OCI-LY1 (cell line): Measurements from ENCODE around the gene SLC22A3.

Experiments
- H2AFZ ChIP-seq: fragments of 200-600 bp; sonication (generic), shearing (Covaris generic); 2 replicates; pipeline ENCODE4 v1.6.0; 2014; ENCODE audit warnings: antibody characterized with exemption, mild to moderate bottlenecking, low read length
- H3F3A ChIP-seq: fragments of 200-600 bp; sonication (generic), shearing (Covaris generic); 2 replicates; pipeline ENCODE4 v1.6.0; 2014; ENCODE audit warnings: mild to moderate bottlenecking, antibody characterized with exemption, low read length, moderate library complexity; ENCODE audit not compliant: insufficient read depth
- H3K27ac ChIP-seq: fragments of 200-600 bp; sonication (generic); 2 replicates; pipeline ENCODE4 v1.5.1; 2014; ENCODE audit warnings: low read length, mixed run types, mild to moderate bottlenecking, low read depth; ENCODE audit not compliant: poor library complexity, severe bottlenecking
- H3K27me3 ChIP-seq: fragments of 200-600 bp; sonication (generic); 2 replicates; pipeline ENCODE4 v1.6.0; 2014; ENCODE audit warnings: antibody characterized with exemption, mild to moderate bottlenecking, low read length, moderate library complexity; ENCODE audit not compliant: insufficient read depth
- H3K36me3 ChIP-seq: fragments of 200-600 bp; sonication (generic); 2 replicates; pipeline ENCODE4 v1.6.1; 2014; ENCODE audit warnings: mild to moderate bottlenecking, antibody characterized with exemption, low read length, moderate library complexity, mixed read lengths; ENCODE audit not compliant: insufficient read depth
- H3K4me1 ChIP-seq: fragments of 200-600 bp; sonication (generic); 2 replicates; pipeline ENCODE4 v1.5.1; 2014; ENCODE audit warnings: mild to moderate bottlenecking, low read length, moderate library complexity; ENCODE audit not compliant: insufficient read depth, severe bottlenecking
- H3K4me2 ChIP-seq: fragments of 200-600 bp; sonication (generic), shearing (Covaris generic); 2 replicates; pipeline ENCODE4 v1.6.1; 2014; ENCODE audit warnings: low read length
- H3K4me3 ChIP-seq: fragments of 200-600 bp; sonication (generic); 2 replicates; pipeline ENCODE4 v1.5.1; 2014; ENCODE audit warnings: low read length, low read depth, mild to moderate bottlenecking, mixed read lengths; ENCODE audit not compliant: poor library complexity, severe bottlenecking
- H3K79me2 ChIP-seq: fragments of 200-600 bp; shearing (Covaris generic); 2 replicates; pipeline ENCODE4 v1.6.1; 2016; ENCODE audit warnings: mixed run types, low read length, mixed read lengths; ENCODE audit not compliant: insufficient read depth
- H3K9ac ChIP-seq: fragments of 200-600 bp; sonication (generic), shearing (Covaris generic); 2 replicates; pipeline ENCODE4 v1.6.1; 2014; ENCODE audit warnings: mild to moderate bottlenecking, low read length, mixed read lengths
- H3K9me2 ChIP-seq: fragments of 200-600 bp; sonication (generic), shearing (Covaris generic); 2 replicates; pipeline ENCODE4 v1.6.1; 2014; ENCODE audit warnings: low read depth, mild to moderate bottlenecking, low read length, mixed read lengths
- H3K9me3 ChIP-seq: fragments of 200-600 bp; shearing (Covaris generic); 2 replicates; pipeline ENCODE4 v1.6.1; 2014; ENCODE audit warnings: low read length, mixed read lengths
- H4K20me1 ChIP-seq: fragments of 200-600 bp; sonication (generic), shearing (Covaris generic); 2 replicates; pipeline ENCODE4 v1.6.0; 2016; ENCODE audit warnings: mild to moderate bottlenecking, low read length; ENCODE audit not compliant: insufficient read depth
- EZH2 ChIP-seq: fragments of 200-600 bp; sonication (generic), shearing (Covaris generic); IDR thresholded peaks from 2 replicates; pipeline ENCODE4 v1.8.0; 2017; ENCODE audit warnings: borderline replicate concordance, mixed run types, mild to moderate bottlenecking, antibody characterized with exemption, low read length, moderate library complexity, mixed read lengths
- TF ChIP-seq, protein P1 (sequence below): fragments of 200-600 bp; sonication (generic), shearing (Covaris generic); IDR thresholded peaks from 2 replicates; pipeline ENCODE4 v1.5.1; 2017; ENCODE audit warnings: mild to moderate bottlenecking, antibody characterized with exemption, low read length, moderate library complexity, mixed read lengths

Gene SLC22A3

DNA sequence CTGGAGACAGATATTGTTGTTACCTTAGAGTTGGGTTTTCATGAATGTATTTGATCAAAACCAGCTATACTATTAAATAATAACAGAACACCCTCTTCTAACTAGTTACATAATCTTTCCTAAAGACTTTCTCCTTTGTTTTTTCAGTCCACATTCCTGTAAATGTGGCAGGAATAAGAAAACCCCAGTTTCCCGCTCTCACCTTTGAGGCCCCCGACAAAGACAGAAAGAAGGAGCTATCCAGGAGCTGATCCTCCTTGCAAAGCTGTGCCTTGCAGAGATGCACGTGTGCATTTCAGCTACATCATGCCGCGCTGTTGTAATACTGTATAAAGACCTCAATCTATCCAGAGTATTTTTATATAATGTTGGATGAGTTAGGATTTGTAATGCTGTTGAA, 102.7 kb downstream of the SLC22A3 start:
- H3F3A ChIP-seq, result no peaks in the 10 kb centered on the region
- no peak overlapping the region for H3K4me3 ChIP-seq
- no peak overlapping the region for H3K27ac ChIP-seq
- H3K9me2 ChIP-seq, result no peaks in the 10 kb centered on the region
- H3K4me1 ChIP-seq, result no peaks in the 10 kb centered on the region
- no peak overlapping the region for H3K9ac ChIP-seq
- H3K4me2 ChIP-seq, result no peak overlapping the region
- H3K36me3 ChIP-seq, result no peaks in the 10 kb centered on the region
- H3K79me2 ChIP-seq, result no peaks in the 10 kb centered on the region
- no peaks in the 10 kb centered on the region; the same call in 1 of the 2 replicates for H3K27me3 ChIP-seq
- TF ChIP-seq, protein P1, sequence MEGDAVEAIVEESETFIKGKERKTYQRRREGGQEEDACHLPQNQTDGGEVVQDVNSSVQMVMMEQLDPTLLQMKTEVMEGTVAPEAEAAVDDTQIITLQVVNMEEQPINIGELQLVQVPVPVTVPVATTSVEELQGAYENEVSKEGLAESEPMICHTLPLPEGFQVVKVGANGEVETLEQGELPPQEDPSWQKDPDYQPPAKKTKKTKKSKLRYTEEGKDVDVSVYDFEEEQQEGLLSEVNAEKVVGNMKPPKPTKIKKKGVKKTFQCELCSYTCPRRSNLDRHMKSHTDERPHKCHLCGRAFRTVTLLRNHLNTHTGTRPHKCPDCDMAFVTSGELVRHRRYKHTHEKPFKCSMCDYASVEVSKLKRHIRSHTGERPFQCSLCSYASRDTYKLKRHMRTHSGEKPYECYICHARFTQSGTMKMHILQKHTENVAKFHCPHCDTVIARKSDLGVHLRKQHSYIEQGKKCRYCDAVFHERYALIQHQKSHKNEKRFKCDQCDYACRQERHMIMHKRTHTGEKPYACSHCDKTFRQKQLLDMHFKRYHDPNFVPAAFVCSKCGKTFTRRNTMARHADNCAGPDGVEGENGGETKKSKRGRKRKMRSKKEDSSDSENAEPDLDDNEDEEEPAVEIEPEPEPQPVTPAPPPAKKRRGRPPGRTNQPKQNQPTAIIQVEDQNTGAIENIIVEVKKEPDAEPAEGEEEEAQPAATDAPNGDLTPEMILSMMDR, result no peak
- no peak for TF ChIP-seq EZH2
- no peak overlapping the region for H2AFZ ChIP-seq
- no peaks in the 10 kb centered on the region for H4K20me1 ChIP-seq
- no peaks in the 10 kb centered on the region for H3K9me3 ChIP-seq

DNA sequence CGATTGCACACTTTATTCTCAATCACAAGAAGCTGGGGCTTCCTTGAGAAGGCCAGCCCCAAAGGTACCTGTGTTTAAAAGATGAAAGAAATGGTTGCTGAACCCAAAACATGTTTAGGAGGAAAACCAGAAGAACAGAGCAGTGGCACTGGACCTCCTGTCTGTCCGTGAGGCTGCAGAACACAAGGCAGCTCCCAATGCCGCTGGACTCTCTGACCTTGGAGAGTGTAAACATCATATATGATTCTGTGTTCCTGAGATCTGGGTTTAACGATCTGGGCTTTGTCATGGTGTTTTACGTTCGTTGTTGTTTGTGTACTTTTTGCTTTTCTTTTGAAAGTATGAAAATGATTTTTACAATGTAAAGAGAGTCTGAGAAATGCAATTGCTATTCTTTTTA, 106.1 kb downstream of the SLC22A3 start:
- Histone ChIP-seq H3K27ac (no peak overlapping the region), H3K9me3 (no peaks in the 10 kb centered on the region), H3F3A (no peaks in the 10 kb centered on the region), H3K9me2 (no peaks in the 10 kb centered on the region), H3K79me2 (no peaks in the 10 kb centered on the region), H3K36me3 (no peaks in the 10 kb centered on the region), H3K4me2 (no peak overlapping the region), H3K9ac (no peak overlapping the region), H3K4me3 (no peak overlapping the region), H4K20me1 (no peaks in the 10 kb centered on the region), H3K4me1 (no peaks in the 10 kb centered on the region), H3K27me3 (no peaks in the 10 kb centered on the region; the same call in 1 of the 2 replicates), H2AFZ (no peak overlapping the region)
- TF ChIP-seq, protein P1, result no peak
- no peak for TF ChIP-seq EZH2

GRCh38 chr6:160455081-160455480, 106.9 kb downstream of the SLC22A3 start:
- no peaks in the 10 kb centered on the region; the same call in 1 of the 2 replicates for H3K27me3 ChIP-seq
- no peaks in the 10 kb centered on the region for H3K9me2 ChIP-seq
- no peaks in the 10 kb centered on the region for H3F3A ChIP-seq
- no peak overlapping the region for H3K4me2 ChIP-seq
- H3K9me3 ChIP-seq, result no peaks in the 10 kb centered on the region
- no peak overlapping the region for H2AFZ ChIP-seq
- no peaks in the 10 kb centered on the region for H3K36me3 ChIP-seq
- no peak for TF ChIP-seq EZH2
- TF ChIP-seq, protein P1, result no peak
- H3K79me2 ChIP-seq, result no peaks in the 10 kb centered on the region
- H3K9ac ChIP-seq, result no peak overlapping the region
- H3K27ac ChIP-seq, result no peak overlapping the region
- no peaks in the 10 kb centered on the region for H4K20me1 ChIP-seq
- no peaks in the 10 kb centered on the region for H3K4me1 ChIP-seq
- H3K4me3 ChIP-seq, result no peak overlapping the region
